HTR-8/SVneo (cell line): Measurements from ENCODE around the gene RIPOR2.

Experiments used
- DNase-seq: peaks from one replicate; pipeline ENCODE4 v3.0.0; 2011; ENCODE audit warnings: low spot score, mixed read lengths; ENCODE audit not compliant: insufficient read length
- FAIRE-seq: peaks from 2 replicates; lab custom pipeline; 2011; peaks lifted over from hg19 to GRCh38; lab: Jason Lieb, UNC

The RIPOR2 gene

GRCh38 chr6:24935366-24936152 lies at the start of gene RIPOR2:
RIPOR2 (minus strand) TSS chr6:24935960; CDS start chr6:24935898, 62 bp downstream.
- DNase-seq: no peak
- no peak for FAIRE-seq

GRCh38 chr6:24985323-24985722 lies 49.6 kb upstream of the RIPOR2 start:
- FAIRE-seq: no peak

GRCh38 chr6:24982231-24982630 lies 46.5 kb upstream of the RIPOR2 start:
- DNase-seq: no peak
- FAIRE-seq: no peak

More at GRCh38 chr6:24985323-24985722, 49.6 kb upstream of the RIPOR2 start:
- DNase-seq: no peak

GRCh38 chr6:24981386-24981760 lies 45.6 kb upstream of the RIPOR2 start:
- no peak for FAIRE-seq
- DNase-seq: no peak

- FAIRE-seq (peak; percentile 59), DNase-seq (no peak)
These were observed 45.0 kb upstream of the RIPOR2 start for GRCh38 chr6:24980507-24981385.

GRCh38 chr6:24979176-24979575 lies 43.4 kb upstream of the RIPOR2 start:
- DNase-seq (no peak), FAIRE-seq (no peak)

- DNase-seq (no peak), FAIRE-seq (no peak)
These were observed 38.7 kb upstream of the RIPOR2 start for GRCh38 chr6:24974182-24975171.

GRCh38 chr6:24972311-24972958 lies 36.7 kb upstream of the RIPOR2 start:
- FAIRE-seq (no peak), DNase-seq (no peak)

GRCh38 chr6:24971067-24971466 lies 35.3 kb upstream of the RIPOR2 start:
- FAIRE-seq (no peak), DNase-seq (no peak)

GRCh38 chr6:24969343-24969860 lies 33.6 kb upstream of the RIPOR2 start:
- DNase-seq (no peak), FAIRE-seq (no peak)

GRCh38 chr6:24968783-24969182 lies 33.0 kb upstream of the RIPOR2 start:
- no peak for DNase-seq
- no peak for FAIRE-seq

GRCh38 chr6:24967211-24967610 lies 31.5 kb upstream of the RIPOR2 start:
- FAIRE-seq (no peak), DNase-seq (no peak)

GRCh38 chr6:24966381-24966780 lies 30.6 kb upstream of the RIPOR2 start:
- no peak for FAIRE-seq
- no peak for DNase-seq

- FAIRE-seq (peak; percentile 70), DNase-seq (no peak)
These were observed 28.3 kb upstream of the RIPOR2 start for GRCh38 chr6:24963887-24964570.

GRCh38 chr6:24963339-24963738 lies 27.6 kb upstream of the RIPOR2 start:
- FAIRE-seq (no peak), DNase-seq (no peak)

- FAIRE-seq: peak; percentile 46
- DNase-seq: no peak
These were observed 26.1 kb upstream of the RIPOR2 start for GRCh38 chr6:24961852-24962251.

- no peak for FAIRE-seq
These were observed 25.3 kb upstream of the RIPOR2 start for GRCh38 chr6:24960991-24961475.

GRCh38 chr6:24959319-24959718 lies 23.6 kb upstream of the RIPOR2 start:
- DNase-seq: no peak
- FAIRE-seq: no peak

More at GRCh38 chr6:24960991-24961475, 25.3 kb upstream of the RIPOR2 start:
- DNase-seq: no peak

GRCh38 chr6:24957199-24957598 lies 21.4 kb upstream of the RIPOR2 start:
- FAIRE-seq: no peak
- DNase-seq: no peak
